Right lobe of liver (tissue), 6 donors: ENCODE measurements around the gene L3MBTL3. TPM values are rescaled to one million over a fixed set of nuclear protein-coding genes. Genes with fewer than 3 reads are reported as not detected.
"Not testable (repeated sequence)": the region's sequence is repeated elsewhere in the genome, so short reads cannot be mapped to it uniquely, and the experiment has no call there.

Experiments used
- ATAC-seq, 4 donors: fragments of 200-7000 bp; cut with Tn5 transposase; one replicate each; pipeline ENCODE4 v1.9.1; 2020; ENCODE audit warnings: mild to moderate bottlenecking in 4 of 4, moderate library complexity in 4 of 4
- DNase-seq, 3 donors: peaks; one replicate each; pipeline ENCODE4 v3.0.0-alpha.2; 2020
- H3K27ac ChIP-seq, 3 donors: fragments of 200-600 bp; one replicate each; pipeline ENCODE4 v1.8.0; 2022
- H3K27me3 ChIP-seq, 2 donors: fragments of 200-600 bp; one replicate each; pipeline ENCODE4 v1.8.0; 2022
- H3K36me3 ChIP-seq, 4 donors: fragments of 200-600 bp; sonication (generic) in 1 of 4; one replicate each; pipeline versions ENCODE4 v1.5.1 to v1.8.0; 2017 to 2022; ENCODE audit warnings: control low read depth in 1 of 4
- H3K4me1 ChIP-seq, 4 donors: fragments of 200-600 bp; sonication (generic) in 1 of 4; one replicate each; pipeline versions ENCODE4 v1.5.1 to v1.8.0; 2017 to 2022; ENCODE audit warnings: control low read depth in 1 of 4
- H3K4me3 ChIP-seq, 3 donors: fragments of 200-600 bp; one replicate each; pipeline ENCODE4 v1.8.0; 2022
- H3K9me3 ChIP-seq, 4 donors: fragments of 200-600 bp; sonication (generic) in 1 of 4; one replicate each; pipeline versions ENCODE4 v1.5.1 to v1.8.0; 2017 to 2022; ENCODE audit warnings: control low read depth in 1 of 4
- POLR2A ChIP-seq: fragments of 450-650 bp; IDR thresholded peaks from one replicate; pipeline ENCODE4 v1.6.1; 2017; ENCODE audit warnings: antibody characterized with exemption, mild to moderate bottlenecking
- WGBS: methylation state at CpG from one replicate; pipeline ENCODE4 v1.1.6; 2018; ENCODE audit warnings: low coverage, low lambda C conversion rate; ENCODE audit not compliant: insufficient coverage; ENCODE audit errors: missing lambda C conversion rate; 5-methylcytosine and 5-hydroxymethylcytosine counted together
- intact Hi-C, 2 donors: fragments of 100-400 bp; cut with DNase I; formaldehyde crosslinking; loops; one replicate each; pipeline versions ENCODE4 v1.11.2 to v1.14.1; 2022
- total RNA-seq, 6 experiments: library from RNA; depleted of rRNA in 2 of 6; stranded (reverse); fragments of >200 nt in 2 of 6; fragmentation: NEBNext Ultra II Directional in 3 of 6; extraction: Animal tissue kit (Norgen Biotek cat#: 25700) in 3 of 6; gene quantifications; one replicate each; pipeline versions ENCODE4 v1.1.0 to v1.2.4, GENCODE V29; 2016 to 2023
- TF ChIP-seq, protein P1 (sequence below), 4 donors: fragments of 200-600 bp in 3 of 4; fragments of 450-650 bp in 1 of 4; IDR thresholded peaks; one replicate each; pipeline versions ENCODE4 v1.5.1 to v1.8.0; 2016 to 2022; ENCODE audit warnings: antibody characterized with exemption in 4 of 4, mild to moderate bottlenecking in 2 of 4
- donor health status: DM: no; HTN: yes; CAD: no.
- donor health status: DM: no; HTN: no; CAD: no.
- donor health status: DM: no; HTN: no; CAD: no.
- donor health status: DM: no; HTN: yes; CAD: no.
- donor health status: DM: no; HTN: yes; CAD: no.

L3MBTL3 gene
- total RNA-seq, 6 experiments from 2014 or later, result 3.0 to 13.2 (median 7.2) TPM

GRCh38 chr6:130147111-130147510 lies 128.7 kb downstream of the L3MBTL3 start:
- Histone ChIP-seq H3K4me3 (no peak overlapping the region), H3K4me1 (no peaks in the 10 kb centered on the region), H3K27me3 (no peaks in the 10 kb centered on the region), H3K9me3 (no peaks in the 10 kb centered on the region), H3K36me3 (no peaks in the 10 kb centered on the region), H3K27ac (no peak overlapping the region)
- intact Hi-C loops, result no loop called here
- no peak for DNase-seq
- TF ChIP-seq, protein P1, sequence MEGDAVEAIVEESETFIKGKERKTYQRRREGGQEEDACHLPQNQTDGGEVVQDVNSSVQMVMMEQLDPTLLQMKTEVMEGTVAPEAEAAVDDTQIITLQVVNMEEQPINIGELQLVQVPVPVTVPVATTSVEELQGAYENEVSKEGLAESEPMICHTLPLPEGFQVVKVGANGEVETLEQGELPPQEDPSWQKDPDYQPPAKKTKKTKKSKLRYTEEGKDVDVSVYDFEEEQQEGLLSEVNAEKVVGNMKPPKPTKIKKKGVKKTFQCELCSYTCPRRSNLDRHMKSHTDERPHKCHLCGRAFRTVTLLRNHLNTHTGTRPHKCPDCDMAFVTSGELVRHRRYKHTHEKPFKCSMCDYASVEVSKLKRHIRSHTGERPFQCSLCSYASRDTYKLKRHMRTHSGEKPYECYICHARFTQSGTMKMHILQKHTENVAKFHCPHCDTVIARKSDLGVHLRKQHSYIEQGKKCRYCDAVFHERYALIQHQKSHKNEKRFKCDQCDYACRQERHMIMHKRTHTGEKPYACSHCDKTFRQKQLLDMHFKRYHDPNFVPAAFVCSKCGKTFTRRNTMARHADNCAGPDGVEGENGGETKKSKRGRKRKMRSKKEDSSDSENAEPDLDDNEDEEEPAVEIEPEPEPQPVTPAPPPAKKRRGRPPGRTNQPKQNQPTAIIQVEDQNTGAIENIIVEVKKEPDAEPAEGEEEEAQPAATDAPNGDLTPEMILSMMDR (IDR thresholded peaks at IDR 0.05), result no peak
- no peak for TF ChIP-seq POLR2A
- no peak for ATAC-seq
- WGBS, result 89% methylated on average over 3 of the region's 3 CpGs

DNA sequence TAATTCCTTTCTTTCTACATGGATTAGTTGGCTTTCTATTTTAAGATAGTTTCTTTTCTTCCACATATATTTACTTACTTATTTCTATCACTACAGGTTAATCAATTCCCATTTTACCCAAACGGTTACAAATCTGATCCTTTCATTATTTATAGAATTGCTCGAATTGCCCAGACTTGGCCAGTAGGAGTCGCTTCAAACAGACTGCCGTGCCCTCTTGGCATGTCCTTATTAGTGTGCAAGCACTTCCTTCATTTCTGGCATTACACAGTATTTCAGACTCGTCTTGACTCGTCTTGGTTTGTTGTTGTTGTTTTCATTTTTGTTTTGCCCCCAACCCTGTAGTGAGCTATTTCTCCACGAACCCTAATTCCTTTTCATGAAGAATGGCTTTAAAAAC lies 129.8 kb downstream of the L3MBTL3 start:
- Histone ChIP-seq H3K4me1 (no peaks in the 10 kb centered on the region), H3K4me3 (no peak overlapping the region), H3K27ac (no peak overlapping the region), H3K9me3 (no peaks in the 10 kb centered on the region), H3K36me3 (no peaks in the 10 kb centered on the region), H3K27me3 (no peaks in the 10 kb centered on the region)
- DNase-seq, result no peak
- no peak for TF ChIP-seq POLR2A
- TF ChIP-seq, protein P1 (IDR thresholded peaks at IDR 0.05), result no peak
- WGBS, result 63% methylated on average over 7 of the region's 7 CpGs
- intact Hi-C loops, result no loop called here
- ATAC-seq, result no peak

DNA sequence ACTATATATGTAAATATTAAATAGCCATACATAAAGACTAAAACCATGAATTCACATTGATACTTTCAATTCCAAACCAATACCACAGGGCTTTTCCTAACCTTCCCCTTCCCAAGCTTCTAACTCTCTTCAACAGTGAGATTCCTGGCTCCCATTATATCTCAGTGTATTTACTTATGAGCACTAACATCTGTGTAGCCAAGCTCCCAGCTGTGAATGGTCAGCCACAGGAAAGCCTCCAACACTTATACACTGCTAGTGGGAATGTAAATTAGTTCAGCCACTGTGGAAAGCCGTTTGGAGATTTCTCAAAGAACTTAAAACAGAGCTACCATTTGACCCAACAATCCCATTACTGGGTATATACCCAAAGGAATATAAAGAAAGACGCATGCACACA lies 130.6 kb downstream of the L3MBTL3 start:
- ATAC-seq, H3K9me3 ChIP-seq, H3K36me3 ChIP-seq, H3K4me3 ChIP-seq, intact Hi-C loops, H3K27me3 ChIP-seq, H3K27ac ChIP-seq, DNase-seq, H3K4me1 ChIP-seq: not testable (repeated sequence)
- WGBS, result 97% methylated on average over 2 of the region's 2 CpGs

GRCh38 chr6:130150906-130151305 lies 132.5 kb downstream of the L3MBTL3 start:
- H3K9me3 ChIP-seq, result no peaks in the 10 kb centered on the region
- ATAC-seq, result no peak
- H3K27ac ChIP-seq, result no peak overlapping the region
- H3K4me1 ChIP-seq, result no peaks in the 10 kb centered on the region
- 66% methylated on average over 4 of the region's 8 CpGs for WGBS
- intact Hi-C loops, result no loop called here
- H3K4me3 ChIP-seq, result no peak overlapping the region
- DNase-seq, result no peak
- TF ChIP-seq, protein P1 (IDR thresholded peaks at IDR 0.05), result no peak
- no peak for TF ChIP-seq POLR2A
- H3K27me3 ChIP-seq, result no peaks in the 10 kb centered on the region
- no peaks in the 10 kb centered on the region for H3K36me3 ChIP-seq

GRCh38 chr6:130152908-130153510 lies 134.6 kb downstream of the L3MBTL3 start:
- no peaks in the 10 kb centered on the region for H3K36me3 ChIP-seq
- DNase-seq (no peak), ATAC-seq (no peak)
- H3K27me3 ChIP-seq, result no peaks in the 10 kb centered on the region
- WGBS, result 79% methylated on average over 6 of the region's 6 CpGs
- no peaks in the 10 kb centered on the region for H3K4me1 ChIP-seq
- intact Hi-C loops, result no loop called here
- H3K9me3 ChIP-seq, result no peaks in the 10 kb centered on the region
- TF ChIP-seq, protein P1 (IDR thresholded peaks at IDR 0.05), result no peak
- TF ChIP-seq POLR2A, result no peak
- no peak overlapping the region for H3K27ac ChIP-seq
- no peak overlapping the region for H3K4me3 ChIP-seq
